CD14-positive monocyte (primary cell): Measurements from ENCODE around the gene DPP6. TPM values are rescaled to one million over a fixed set of nuclear protein-coding genes. Genes with fewer than 3 reads are reported as not detected.

Experiments used
- DNase-seq, 3 donors: peaks; one replicate each; pipeline ENCODE4 v3.0.0-alpha.2; 2011 to 2022
- H2AFZ ChIP-seq: 2 replicates; pipeline ENCODE4 v1.6.0; 2012; ENCODE audit warnings: mild to moderate bottlenecking, low read depth, low read length, inconsistent platforms; ENCODE audit not compliant: insufficient read depth, poor library complexity, severe bottlenecking
- H3K27ac ChIP-seq, 2 donors: 1 replicate in 1 of 2; 2 replicates in 1 of 2; pipeline ENCODE4 v1.5.1; 2012 to 2013; ENCODE audit warnings: low read length in 2 of 2, control low read depth in 1 of 2, inconsistent platforms in 1 of 2, low read depth in 1 of 2, mild to moderate bottlenecking in 1 of 2
- H3K27me3 ChIP-seq, 2 donors: one replicate each; pipeline versions ENCODE4 v1.6.0 to v1.6.1; 2011 to 2013; ENCODE audit warnings: low read length in 2 of 2; ENCODE audit not compliant: control insufficient read depth in 2 of 2, insufficient read depth in 2 of 2
- H3K36me3 ChIP-seq, 2 donors: replicated peaks in 1 of 2; 1 replicate in 1 of 2; 2 replicates in 1 of 2; pipeline versions ENCODE4 v1.5.1 to v1.6.1; 2012 to 2013; ENCODE audit warnings: low read length in 2 of 2, control low read depth in 1 of 2, inconsistent platforms in 1 of 2, mild to moderate bottlenecking in 1 of 2; ENCODE audit not compliant: insufficient read depth in 2 of 2, control insufficient read depth in 1 of 2
- H3K4me1 ChIP-seq, 2 donors: 1 replicate in 1 of 2; 2 replicates in 1 of 2; pipeline versions ENCODE4 v1.5.1 to v1.6.1; 2012 to 2013; ENCODE audit warnings: low read length in 2 of 2, control low read depth in 1 of 2, inconsistent platforms in 1 of 2, mild to moderate bottlenecking in 1 of 2, moderate library complexity in 1 of 2; ENCODE audit not compliant: insufficient read depth in 2 of 2, control insufficient read depth in 1 of 2
- H3K4me2 ChIP-seq: replicated peaks from 2 replicates; pipeline ENCODE3; 2012; ENCODE audit warnings: low read length, moderate library complexity, mild to moderate bottlenecking; ENCODE audit not compliant: poor library complexity, severe bottlenecking; ENCODE audit errors: extremely low read depth
- H3K4me3 ChIP-seq, 3 experiments: fragments of 200-600 bp in 1 of 3; sonication (generic) in 1 of 3; replicated peaks in 1 of 3; 1 replicate in 2 of 3; 2 replicates in 1 of 3; pipeline ENCODE4 v1.5.1; 2011 to 2013; ENCODE audit warnings: low read length in 3 of 3, mild to moderate bottlenecking in 3 of 3, control low read depth in 2 of 3, low read depth in 2 of 3, inconsistent platforms in 1 of 3, moderate library complexity in 1 of 3
- H3K79me2 ChIP-seq: 2 replicates; pipeline ENCODE4 v1.6.0; 2012; ENCODE audit warnings: mild to moderate bottlenecking, control low read depth, inconsistent platforms, low read length, moderate library complexity; ENCODE audit not compliant: insufficient read depth
- H3K9ac ChIP-seq: 2 replicates; pipeline ENCODE4 v1.6.0; 2017; ENCODE audit warnings: low read length, mild to moderate bottlenecking; ENCODE audit not compliant: insufficient read depth, poor library complexity, severe bottlenecking
- H3K9me3 ChIP-seq, 2 donors: replicated peaks in 1 of 2; 1 replicate in 1 of 2; 2 replicates in 1 of 2; pipeline versions ENCODE4 v1.5.1 to v1.6.1; 2012 to 2013; ENCODE audit warnings: low read length in 2 of 2, control low read depth in 1 of 2; ENCODE audit not compliant: control insufficient read depth in 1 of 2, insufficient read depth in 1 of 2
- H4K20me1 ChIP-seq: 2 replicates; pipeline ENCODE4 v1.6.0; 2012; ENCODE audit warnings: mild to moderate bottlenecking, low read length, control low read depth, moderate library complexity; ENCODE audit not compliant: insufficient read depth
- H3K27ac Mint-ChIP-seq, 7 donors: one replicate each; pipeline ENCODE4 v1.8.0; 2020; ENCODE audit warnings: mild to moderate bottlenecking in 7 of 7, mixed read lengths in 7 of 7, moderate library complexity in 6 of 7, inconsistent platforms in 2 of 7
- H3K27me3 Mint-ChIP-seq, 3 donors: one replicate each; pipeline ENCODE4 v1.8.0; 2021 to 2022; ENCODE audit warnings: low read depth in 3 of 3, mild to moderate bottlenecking in 3 of 3, mixed read lengths in 3 of 3, moderate library complexity in 3 of 3, inconsistent platforms in 1 of 3
- H3K36me3 Mint-ChIP-seq, 2 donors: one replicate each; pipeline ENCODE4 v1.8.0; 2020; ENCODE audit warnings: mixed read lengths in 2 of 2, inconsistent platforms in 1 of 2, mild to moderate bottlenecking in 1 of 2
- H3K4me1 Mint-ChIP-seq: one replicate; pipeline ENCODE4 v1.8.0; 2020; ENCODE audit warnings: mild to moderate bottlenecking, mixed read lengths
- H3K4me3 Mint-ChIP-seq, 2 donors: one replicate each; pipeline ENCODE4 v1.8.0; 2020; ENCODE audit warnings: mild to moderate bottlenecking in 2 of 2, mixed read lengths in 2 of 2, moderate library complexity in 1 of 2
- H3K9me3 Mint-ChIP-seq, 7 donors: one replicate each; pipeline ENCODE4 v1.8.0; 2020 to 2022; ENCODE audit warnings: mixed read lengths in 7 of 7, mild to moderate bottlenecking in 6 of 7, moderate library complexity in 6 of 7, inconsistent platforms in 2 of 7
- WGBS: methylation state at CpG from one replicate; pipeline ENCODE4 v1.1.5; 2013; ENCODE audit warnings: missing lambda C conversion rate; ENCODE audit not compliant: insufficient coverage; 5-methylcytosine and 5-hydroxymethylcytosine counted together
- intact Hi-C, 2 donors: fragments of 100-400 bp; cut with micrococcal nuclease; formaldehyde crosslinking; loops; one replicate each; pipeline versions ENCODE4 v1.15.0 to v1.15.1; 2023
- polyA plus RNA-seq, 3 donors: library from polyadenylated mRNA; depleted of rRNA in 1 of 3; unstranded in 2 of 3; stranded (reverse) in 1 of 3; fragments of 300-500 nt in 2 of 3; fragments of >200 nt in 1 of 3; fragmentation: Illumina TruSeq in 2 of 3; gene quantifications; 1 replicate in 2 of 3; 2 replicates in 1 of 3; pipeline ENCODE4 v1.2.3, GENCODE V29; 2012 to 2021
- TF ChIP-seq, protein P1 (sequence below): fragments of 200-600 bp; IDR thresholded peaks from one replicate; pipeline ENCODE4 v1.8.0; 2022; ENCODE audit warnings: antibody characterized with exemption, mild to moderate bottlenecking

Gene DPP6
- polyA plus RNA-seq, 3 donors, result not detected

GRCh38 chr7:154873500-154874121 lies 821.4 kb downstream of the DPP6 start:
- 87% methylated on average over 10 of the region's 10 CpGs for WGBS
- Histone ChIP-seq H3K36me3 (no peaks in the 10 kb centered on the region), H3K27me3 (peaks cover 0 to 1% of the 10 kb centered on the region in 2 donors), H3K9ac (no peak overlapping the region), H3K4me1 (no peaks in the 10 kb centered on the region), H3K4me2 (no peak overlapping the region), H4K20me1 (no peaks in the 10 kb centered on the region), H3K27ac (no peak overlapping the region), H3K4me3 (no peak overlapping the region), H2AFZ (no peak overlapping the region), H3K79me2 (no peaks in the 10 kb centered on the region), H3K9me3 (no peaks in the 10 kb centered on the region)
- TF ChIP-seq, protein P1, sequence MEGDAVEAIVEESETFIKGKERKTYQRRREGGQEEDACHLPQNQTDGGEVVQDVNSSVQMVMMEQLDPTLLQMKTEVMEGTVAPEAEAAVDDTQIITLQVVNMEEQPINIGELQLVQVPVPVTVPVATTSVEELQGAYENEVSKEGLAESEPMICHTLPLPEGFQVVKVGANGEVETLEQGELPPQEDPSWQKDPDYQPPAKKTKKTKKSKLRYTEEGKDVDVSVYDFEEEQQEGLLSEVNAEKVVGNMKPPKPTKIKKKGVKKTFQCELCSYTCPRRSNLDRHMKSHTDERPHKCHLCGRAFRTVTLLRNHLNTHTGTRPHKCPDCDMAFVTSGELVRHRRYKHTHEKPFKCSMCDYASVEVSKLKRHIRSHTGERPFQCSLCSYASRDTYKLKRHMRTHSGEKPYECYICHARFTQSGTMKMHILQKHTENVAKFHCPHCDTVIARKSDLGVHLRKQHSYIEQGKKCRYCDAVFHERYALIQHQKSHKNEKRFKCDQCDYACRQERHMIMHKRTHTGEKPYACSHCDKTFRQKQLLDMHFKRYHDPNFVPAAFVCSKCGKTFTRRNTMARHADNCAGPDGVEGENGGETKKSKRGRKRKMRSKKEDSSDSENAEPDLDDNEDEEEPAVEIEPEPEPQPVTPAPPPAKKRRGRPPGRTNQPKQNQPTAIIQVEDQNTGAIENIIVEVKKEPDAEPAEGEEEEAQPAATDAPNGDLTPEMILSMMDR, result no peak
- Mint-ChIP-seq H3K4me3 (no peak overlapping the region), H3K36me3 (no peaks in the 10 kb centered on the region), H3K27me3 (peaks cover 6 to 18% (median 12%) of the 10 kb centered on the region in 3 donors), H3K4me1 (no peaks in the 10 kb centered on the region), H3K9me3 (peaks cover 0 to 10% (median 2%) of the 10 kb centered on the region in 7 donors), H3K27ac (peak overlapping the region in 1 of 7 donors; percentile 32)
- intact Hi-C loops, result no loop called here
- DNase-seq, result no peak

- Histone ChIP-seq H4K20me1 (no peaks in the 10 kb centered on the region), H3K9ac (no peak overlapping the region), H3K36me3 (no peaks in the 10 kb centered on the region), H3K4me1 (no peaks in the 10 kb centered on the region), H3K79me2 (no peaks in the 10 kb centered on the region), H3K27ac (no peak overlapping the region), H3K4me3 (no peak overlapping the region), H3K4me2 (no peak overlapping the region), H3K27me3 (no peaks in the 10 kb centered on the region), H3K9me3 (no peaks in the 10 kb centered on the region), H2AFZ (no peak overlapping the region)
- no peaks in the 10 kb centered on the region for H3K4me1 Mint-ChIP-seq
- intact Hi-C loops, result no loop called here
- TF ChIP-seq, protein P1, result no peak
- peaks cover 0 to 7% (median 2%) of the 10 kb centered on the region in 7 donors for H3K9me3 Mint-ChIP-seq
- H3K27ac Mint-ChIP-seq, result peak overlapping the region in 1 of 7 donors; percentile 73
- H3K27me3 Mint-ChIP-seq, result peaks cover 4 to 10% (median 6%) of the 10 kb centered on the region in 3 donors
- DNase-seq, result no peak
- WGBS, result 73% methylated on average over 10 of the region's 10 CpGs
- H3K4me3 Mint-ChIP-seq, result no peak overlapping the region
- no peaks in the 10 kb centered on the region for H3K36me3 Mint-ChIP-seq
Measured at GRCh38 chr7:154874409-154875113, 822.4 kb downstream of the DPP6 start.
